Measurements from ENCODE around the gene PLK2. TPM values are rescaled to one million over a fixed set of nuclear protein-coding genes. Genes with fewer than 3 reads are reported as not detected.

The PLK2 gene
- total RNA-seq, 2 donors from 2014 or later, result 23.8 to 28.0 TPM

- no peak for DNase-seq (ENCODE audit: low spot score)
- intact Hi-C loops (cut with DNase I), result no loop called here
Observed at GRCh38 chr5:58484505-58484904, 24.6 kb upstream of the PLK2 start.

GRCh38 chr5:58482536-58482935, 22.6 kb upstream of the PLK2 start:
- DNase-seq (ENCODE audit: low spot score), result no peak
- intact Hi-C loops (cut with DNase I), result no loop called here

- intact Hi-C loops (cut with DNase I), result no loop called here
- no peak for DNase-seq (ENCODE audit: low spot score)
Observed at GRCh38 chr5:58481828-58482227, 21.9 kb upstream of the PLK2 start.

- DNase-seq (ENCODE audit: low spot score), result no peak
- intact Hi-C loops (cut with DNase I), result no loop called here
Observed at GRCh38 chr5:58481066-58481676, 21.3 kb upstream of the PLK2 start.

GRCh38 chr5:58477760-58478376, 18.0 kb upstream of the PLK2 start:
- intact Hi-C loops (cut with DNase I), result no loop called here
- no peak for DNase-seq (ENCODE audit: low spot score)

- intact Hi-C loops (cut with DNase I), result no loop called here
Observed at GRCh38 chr5:58475404-58475803, 15.5 kb upstream of the PLK2 start.

GRCh38 chr5:58469896-58470295, 10.0 kb upstream of the PLK2 start:
- DNase-seq (ENCODE audit: low spot score), result no peak
- intact Hi-C loops (cut with DNase I), result loop anchor here (10.0 kb wide), 3 partner anchors 695 to 1565 kb away; partner anchors contain the start of gene SETD9 (in 1 of the 2)

More at GRCh38 chr5:58475404-58475803, 15.5 kb upstream of the PLK2 start:
- DNase-seq (ENCODE audit: low spot score), result no peak

- intact Hi-C loops (cut with DNase I), result loop anchor here (10.0 kb wide), 3 partner anchors 692 to 1562 kb away; partner anchors contain the start of gene SETD9 (in 1 of the 2)
- no peak for DNase-seq (ENCODE audit: low spot score)
Observed at GRCh38 chr5:58466939-58467338, 7.1 kb upstream of the PLK2 start.

- no peak for DNase-seq (ENCODE audit: low spot score)
- intact Hi-C loops (cut with DNase I), result loop anchor here (5.0 to 10.0 kb wide), 5 partner anchors 680 to 1558 kb away; partner anchors contain the start of gene SETD9 (in 1 of the 2)
Observed at GRCh38 chr5:58462623-58463230, 2.8 kb upstream of the PLK2 start.

GRCh38 chr5:58462154-58462553, 2.3 kb upstream of the PLK2 start:
- intact Hi-C loops (cut with DNase I), result loop anchor here (5.0 to 10.0 kb wide), 5 partner anchors 680 to 1557 kb away; partner anchors contain the start of gene SETD9 (in 1 of the 2)
- no peak for DNase-seq (ENCODE audit: low spot score)

- peak; percentile 96 for DNase-seq (ENCODE audit: low spot score)
- intact Hi-C loops (cut with DNase I), result loop anchor here (2.0 to 10.0 kb wide), 6 partner anchors 679 to 1556 kb away; partner anchors contain the start of gene SETD9 (in 1 of the 2)
Observed at GRCh38 chr5:58460732-58461286, 923 bp upstream of the PLK2 start.

GRCh38 chr5:58459146-58460001, 512 bp downstream of the PLK2 start:
- intact Hi-C loops (cut with DNase I), result loop anchor here (2.0 to 10.0 kb wide), 6 partner anchors 677 to 1555 kb away; partner anchors contain the start of gene SETD9 (in 1 of the 2)
- peak; percentile 84 for DNase-seq (ENCODE audit: low spot score)

- intact Hi-C loops (cut with DNase I), result no loop called here
- DNase-seq (ENCODE audit: low spot score), result no peak
Observed at GRCh38 chr5:58458743-58459145, 1.1 kb downstream of the PLK2 start.

GRCh38 chr5:58458141-58458742, 1.6 kb downstream of the PLK2 start:
- no peak for DNase-seq (ENCODE audit: low spot score)
- intact Hi-C loops (cut with DNase I), result no loop called here

GRCh38 chr5:58457050-58457449, 2.8 kb downstream of the PLK2 start:
- intact Hi-C loops (cut with DNase I), result no loop called here
- no peak for DNase-seq (ENCODE audit: low spot score)

GRCh38 chr5:58456486-58456885, 3.4 kb downstream of the PLK2 start:
- intact Hi-C loops (cut with DNase I), result no loop called here
- no peak for DNase-seq (ENCODE audit: low spot score)

- intact Hi-C loops (cut with DNase I), result no loop called here
- no peak for DNase-seq (ENCODE audit: low spot score)
Observed at GRCh38 chr5:58456026-58456425, 3.9 kb downstream of the PLK2 start.

GRCh38 chr5:58455480-58455879, 4.4 kb downstream of the PLK2 start:
- intact Hi-C loops (cut with DNase I), result no loop called here
- no peak for DNase-seq (ENCODE audit: low spot score)

- no peak for DNase-seq (ENCODE audit: low spot score)
- intact Hi-C loops (cut with DNase I), result no loop called here
Observed at GRCh38 chr5:58455066-58455465, 4.8 kb downstream of the PLK2 start.
